Measurements from ENCODE around the gene NTM.

The NTM gene

GRCh38 chr11:131373095-131373725 lies 2.8 kb downstream of the NTM start:
- DNase-seq (ENCODE audit: low read depth), result no peak

DNA sequence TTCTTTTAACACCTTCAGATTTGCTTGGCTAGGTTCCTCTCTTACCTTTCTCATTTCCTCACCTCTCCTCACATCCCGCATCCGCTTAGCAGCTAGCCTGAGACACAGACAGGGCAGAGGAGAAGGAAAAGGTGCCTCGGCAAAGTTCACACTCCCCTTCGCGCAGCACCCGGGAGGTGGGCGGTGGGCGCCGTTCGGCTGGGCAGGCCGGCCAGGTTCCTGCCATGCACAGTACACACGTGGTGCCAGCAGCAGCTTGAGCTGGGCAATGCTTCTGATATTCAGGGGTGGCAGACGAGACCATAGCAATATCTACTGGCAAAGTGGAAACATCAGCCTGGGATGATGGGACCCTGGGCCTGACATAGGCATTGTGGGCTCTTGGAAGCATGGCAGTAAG lies 3.3 kb downstream of the NTM start:
- no peak for DNase-seq (ENCODE audit: low read depth)

DNA sequence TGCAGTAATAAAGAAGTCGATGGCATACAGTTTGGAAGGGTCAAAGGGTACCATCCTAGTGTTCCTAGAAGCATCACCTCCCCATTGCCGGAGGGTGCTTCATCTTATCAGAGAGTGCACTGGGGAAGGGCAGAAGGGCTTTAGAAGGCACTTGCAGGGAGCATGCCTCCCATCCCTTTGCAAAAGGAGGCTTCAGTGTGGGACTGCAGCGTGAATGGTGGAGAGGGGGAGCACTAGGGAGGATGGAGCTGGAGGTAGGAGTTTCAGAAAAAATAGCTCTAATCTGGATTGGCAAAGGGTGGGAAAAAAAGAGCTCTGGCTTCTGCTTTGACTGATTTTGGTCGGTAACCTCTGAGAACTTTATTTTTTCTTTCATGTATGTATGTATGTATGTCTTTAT lies 5.0 kb downstream of the NTM start:
- DNase-seq (ENCODE audit: low read depth), result no peak

GRCh38 chr11:131375915-131376314 lies 5.5 kb downstream of the NTM start:
- no peak for DNase-seq (ENCODE audit: low read depth)

DNA sequence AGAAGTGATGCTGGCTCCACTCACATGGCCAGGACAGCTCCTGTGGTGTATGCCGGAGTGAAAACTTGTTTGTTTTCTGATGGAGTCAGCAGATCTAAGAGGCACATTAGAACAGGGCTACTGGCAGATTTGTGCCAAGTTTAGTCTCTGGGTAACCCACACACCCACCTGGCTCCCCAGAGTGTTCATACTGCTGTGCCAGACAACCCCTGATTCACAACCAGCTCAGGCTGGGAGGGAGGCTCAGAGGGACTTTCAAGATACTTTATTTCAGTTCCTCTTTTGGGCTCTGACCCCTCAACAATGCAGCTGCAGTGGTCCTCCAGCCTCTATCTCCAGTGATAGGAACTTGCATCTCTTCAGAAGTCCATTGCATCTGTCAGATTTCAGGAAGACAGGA lies 8.5 kb downstream of the NTM start:
- no peak for DNase-seq (ENCODE audit: low read depth)

DNA sequence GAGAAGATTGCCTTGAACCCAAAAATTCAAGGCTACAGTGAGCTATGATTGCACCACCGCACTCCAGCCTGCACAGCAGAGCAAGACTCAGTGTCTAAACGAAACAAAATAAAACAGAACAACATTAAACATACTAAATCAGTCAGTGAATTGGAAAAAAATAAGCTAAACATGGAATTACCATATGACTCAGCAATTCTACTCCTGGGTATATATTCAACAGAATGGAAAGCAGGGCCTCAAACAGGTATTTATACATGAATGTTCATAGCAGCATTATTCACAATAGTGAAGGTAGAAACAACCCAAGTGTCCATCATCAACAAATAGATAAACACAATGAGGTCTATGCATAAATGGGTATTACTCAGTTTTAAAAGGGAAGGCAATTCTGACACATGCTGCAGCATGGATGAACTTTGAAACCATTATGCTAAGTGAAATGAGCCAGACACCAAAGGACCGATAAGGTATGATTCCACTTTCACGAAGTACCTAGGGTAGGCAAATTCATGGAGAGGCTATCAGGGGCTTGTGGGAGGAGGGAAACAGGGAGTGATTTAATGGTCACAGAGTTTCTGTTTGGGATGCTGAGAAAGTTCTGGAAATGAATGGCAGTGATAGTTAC lies 15.5 kb downstream of the NTM start:
- DNase-seq (ENCODE audit: low read depth), result no peak

GRCh38 chr11:131386408-131386807 lies 16.0 kb downstream of the NTM start:
- DNase-seq (ENCODE audit: low read depth), result no peak

GRCh38 chr11:131388030-131388429 lies 17.6 kb downstream of the NTM start:
- DNase-seq (ENCODE audit: low read depth), result no peak

- no peak for DNase-seq (ENCODE audit: low read depth)
Observed at GRCh38 chr11:131389582-131389981, 19.2 kb downstream of the NTM start.

- DNase-seq (ENCODE audit: low read depth), result no peak
Observed at GRCh38 chr11:131391176-131391575, 20.8 kb downstream of the NTM start.

DNA sequence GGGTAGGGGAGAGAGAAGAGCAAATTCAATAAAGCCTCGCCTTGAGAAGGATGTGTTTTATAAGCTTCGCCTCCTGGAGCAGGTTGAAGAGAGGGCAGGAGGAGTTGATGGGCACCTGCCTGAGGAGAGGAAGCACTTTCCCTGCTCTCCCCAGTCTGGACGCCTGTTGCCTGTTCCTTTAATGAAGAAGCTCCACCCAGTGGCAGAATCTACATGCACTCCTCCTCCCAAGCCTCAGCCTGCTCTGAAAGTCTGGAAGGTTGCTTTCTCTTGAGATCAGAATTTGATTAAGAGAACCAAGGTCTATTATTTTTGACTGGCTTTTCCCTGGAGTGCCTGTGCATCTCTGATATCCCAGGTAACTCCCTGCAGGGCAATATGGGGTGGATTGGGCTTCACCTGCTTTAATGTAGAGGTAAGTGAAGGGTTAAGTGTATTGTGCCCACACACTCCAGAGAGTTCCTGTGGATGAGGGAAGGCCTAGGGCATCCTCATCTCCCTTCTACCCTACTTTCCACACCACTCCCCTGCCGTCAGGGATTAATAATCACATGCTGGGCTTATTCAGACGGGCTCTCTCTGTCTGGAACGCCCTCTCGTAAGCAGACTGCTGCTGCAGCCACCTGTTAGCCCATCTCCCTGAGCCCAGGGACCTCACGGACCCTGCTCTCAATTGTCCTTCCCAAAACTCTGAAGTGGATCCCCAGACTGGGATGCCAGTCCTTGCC lies 22.3 kb downstream of the NTM start:
- DNase-seq (ENCODE audit: low read depth), result no peak

- no peak for DNase-seq (ENCODE audit: low read depth)
Observed at GRCh38 chr11:131393691-131394090, 23.3 kb downstream of the NTM start.

GRCh38 chr11:131397675-131398074 lies 27.3 kb downstream of the NTM start:
- DNase-seq (ENCODE audit: low read depth), result no peak

DNA sequence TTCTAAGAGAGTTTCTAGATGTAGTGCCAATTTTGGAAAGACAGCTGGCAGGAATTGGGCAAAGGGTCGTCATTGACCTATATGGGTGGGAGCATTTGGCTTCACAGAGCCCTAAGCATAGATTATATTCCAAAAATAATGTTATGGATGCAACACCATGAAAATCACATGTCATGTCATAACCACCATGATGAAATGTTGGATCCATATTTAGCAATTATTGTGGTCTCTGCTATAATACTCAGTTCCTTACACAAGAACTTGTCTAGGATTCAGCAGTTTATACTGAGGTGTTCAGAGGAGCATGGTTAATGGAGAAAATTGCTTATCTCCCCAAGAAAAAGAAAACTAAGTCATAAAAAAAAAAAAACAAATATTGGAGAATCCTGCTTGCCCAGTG lies 31.6 kb downstream of the NTM start:
- no peak for DNase-seq (ENCODE audit: low read depth)

GRCh38 chr11:131404010-131404409 lies 33.6 kb downstream of the NTM start:
- DNase-seq (ENCODE audit: low read depth), result no peak

GRCh38 chr11:131408025-131408640 lies 37.7 kb downstream of the NTM start:
- no peak for DNase-seq (ENCODE audit: low read depth)

GRCh38 chr11:131409345-131409744 lies 38.9 kb downstream of the NTM start:
- DNase-seq (ENCODE audit: low read depth), result no peak

GRCh38 chr11:131411636-131412035 lies 41.2 kb downstream of the NTM start:
- no peak for DNase-seq (ENCODE audit: low read depth)

- no peak for DNase-seq (ENCODE audit: low read depth)
Observed at GRCh38 chr11:131412061-131412460, 41.6 kb downstream of the NTM start.

DNA sequence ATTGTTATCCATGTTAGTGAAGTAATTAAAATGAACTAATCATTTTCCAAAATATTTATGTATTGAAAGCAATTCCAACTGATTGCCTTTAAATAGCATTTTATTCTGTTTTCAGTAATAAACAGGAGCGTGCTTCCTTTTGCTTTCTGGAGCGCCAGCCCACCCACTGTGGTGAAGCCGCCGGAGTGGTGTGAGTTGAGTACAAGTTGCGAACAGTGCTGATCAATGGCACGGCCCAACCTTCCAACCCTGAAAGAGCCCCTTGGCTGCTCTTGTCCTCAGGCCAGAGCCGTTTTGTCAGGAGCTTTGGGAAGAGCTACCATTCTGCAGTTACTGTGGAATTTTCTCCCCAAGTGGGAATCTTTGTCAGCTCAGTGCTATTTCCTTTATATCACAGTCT lies 42.8 kb downstream of the NTM start:
- DNase-seq (ENCODE audit: low read depth), result no peak

DNA sequence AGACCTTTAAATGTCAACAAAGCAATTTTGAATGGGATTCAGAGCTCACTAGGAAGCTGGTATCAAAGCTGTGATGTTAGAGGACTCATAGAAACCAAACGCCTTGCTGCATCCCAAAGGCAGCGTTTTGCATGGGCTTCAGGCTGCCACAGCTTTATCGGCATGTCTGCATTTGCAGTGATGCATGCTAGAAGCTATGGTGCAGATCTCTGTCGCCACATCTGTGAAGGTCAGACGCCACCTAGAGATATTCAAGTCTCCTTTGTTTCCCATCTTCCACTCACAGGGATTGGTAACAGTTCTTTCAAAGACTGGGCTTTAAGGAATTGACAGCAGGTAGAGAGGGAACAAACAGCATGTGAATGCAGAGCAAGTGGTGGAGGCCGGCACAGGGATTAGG lies 47.8 kb downstream of the NTM start:
- no peak for DNase-seq (ENCODE audit: low read depth)

- DNase-seq (ENCODE audit: low read depth), result no peak
Observed at GRCh38 chr11:131421066-131421855, 50.8 kb downstream of the NTM start.

Data from T follicular helper cell (primary cell).